Erythroblast (primary cell): Measurements from ENCODE around the gene C2CD4D.

Experiments used
- GATA1 ChIP-seq: IDR thresholded peaks from 2 replicates; pipeline ENCODE4 v1.6.1; 2011; ENCODE audit warnings: low read depth, mild to moderate bottlenecking, control low read depth, low read length, moderate library complexity
- POLR2A ChIP-seq: IDR thresholded peaks from 2 replicates; pipeline ENCODE4 v1.6.1; 2011; ENCODE audit warnings: mild to moderate bottlenecking, low read length

DNA sequence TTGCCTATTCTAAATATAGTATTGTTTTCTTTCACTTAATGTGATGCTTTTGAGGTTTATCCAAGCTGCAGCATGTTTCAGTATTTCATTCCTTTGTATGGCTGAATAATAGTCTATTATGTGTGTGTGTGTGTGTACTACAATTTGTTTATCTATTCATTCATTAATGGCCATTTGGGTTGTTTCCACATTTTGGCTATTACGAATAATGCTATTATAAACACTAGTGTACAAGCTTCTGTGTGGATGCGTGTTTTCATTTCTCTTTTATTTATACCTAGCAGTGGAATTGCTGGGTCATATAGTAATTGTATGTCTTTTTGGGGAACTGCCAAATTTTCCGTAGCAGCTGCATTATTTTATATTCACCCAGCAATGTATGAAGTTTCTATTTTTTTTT, 28.9 kb upstream of the C2CD4D start:
- TF ChIP-seq POLR2A: no peak
- TF ChIP-seq GATA1: no peak
